ENCODE data around the gene HERC4. TPM values are rescaled to one million over a fixed set of nuclear protein-coding genes. Genes with fewer than 3 reads are reported as not detected.
"Not testable (repeated sequence)": the region's sequence is repeated elsewhere in the genome, so short reads cannot be mapped to it uniquely, and the experiment has no call there.

Gene HERC4
- total RNA-seq, 1 donor from 2014 or later = 42.5 TPM

DNA sequence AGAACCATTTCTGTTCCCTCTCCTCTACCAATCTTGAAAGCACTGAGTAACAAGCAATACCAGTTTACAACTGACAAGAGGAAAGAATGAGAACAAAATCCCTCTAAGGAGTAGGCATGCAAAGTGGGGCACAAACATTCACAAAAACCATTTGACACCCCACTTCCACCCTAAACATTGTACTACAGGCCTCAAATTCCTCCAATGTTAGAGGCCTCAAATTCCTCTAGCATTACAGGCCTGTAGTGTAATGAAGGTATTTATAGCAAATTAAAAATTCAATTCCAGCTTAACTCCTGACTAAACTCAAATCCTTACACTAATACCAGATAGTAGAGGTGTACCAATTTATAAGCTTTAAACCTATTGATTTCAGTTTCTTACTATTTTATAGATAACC, 105.2 kb downstream of the HERC4 start:
- DNase-seq (ENCODE audit: low read depth, low spot score) = no peak

- not testable (repeated sequence) for DNase-seq (ENCODE audit: low read depth, low spot score)
Observed at GRCh38 chr10:67966035-67966434, 109.0 kb downstream of the HERC4 start.

GRCh38 chr10:67965456-67965855, 109.6 kb downstream of the HERC4 start:
- DNase-seq (ENCODE audit: low read depth, low spot score) = no peak

- no peak for DNase-seq (ENCODE audit: low read depth, low spot score)
Observed at GRCh38 chr10:67959839-67960476, 115.1 kb downstream of the HERC4 start.

GRCh38 chr10:67955614-67956013, 119.5 kb downstream of the HERC4 start:
- no peak for DNase-seq (ENCODE audit: low read depth, low spot score)

DNA sequence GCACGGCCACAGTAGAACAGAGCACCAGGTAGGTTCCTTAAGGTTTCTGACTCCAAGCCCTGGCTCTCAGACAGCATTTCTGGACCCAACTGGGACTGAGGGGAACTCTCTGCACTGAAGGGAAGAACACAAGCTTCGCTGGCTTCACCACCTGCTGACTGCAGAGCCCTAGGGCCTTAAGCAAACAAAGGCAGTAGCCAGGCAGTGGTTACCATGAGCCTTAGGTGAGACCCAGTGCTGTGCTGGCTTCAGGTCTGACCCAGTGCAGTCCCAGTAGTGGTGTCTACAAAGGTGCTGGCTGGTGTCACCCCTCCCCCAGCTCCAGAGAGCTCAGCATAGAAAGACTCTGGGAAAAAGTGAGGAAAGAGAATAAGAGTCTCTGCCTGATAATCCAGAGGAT, 131.2 kb downstream of the HERC4 start:
- no peak for DNase-seq (ENCODE audit: low read depth, low spot score)

- no peak for DNase-seq (ENCODE audit: low read depth, low spot score)
Observed at GRCh38 chr10:67936416-67936815, 138.7 kb downstream of the HERC4 start.

GRCh38 chr10:67935223-67935622, 139.9 kb downstream of the HERC4 start:
- DNase-seq (ENCODE audit: low read depth, low spot score) = no peak

GRCh38 chr10:67934336-67934735, 140.7 kb downstream of the HERC4 start:
- DNase-seq (ENCODE audit: low read depth, low spot score) = no peak

GRCh38 chr10:67933199-67933598, 141.9 kb downstream of the HERC4 start:
- no peak for DNase-seq (ENCODE audit: low read depth, low spot score)

DNA sequence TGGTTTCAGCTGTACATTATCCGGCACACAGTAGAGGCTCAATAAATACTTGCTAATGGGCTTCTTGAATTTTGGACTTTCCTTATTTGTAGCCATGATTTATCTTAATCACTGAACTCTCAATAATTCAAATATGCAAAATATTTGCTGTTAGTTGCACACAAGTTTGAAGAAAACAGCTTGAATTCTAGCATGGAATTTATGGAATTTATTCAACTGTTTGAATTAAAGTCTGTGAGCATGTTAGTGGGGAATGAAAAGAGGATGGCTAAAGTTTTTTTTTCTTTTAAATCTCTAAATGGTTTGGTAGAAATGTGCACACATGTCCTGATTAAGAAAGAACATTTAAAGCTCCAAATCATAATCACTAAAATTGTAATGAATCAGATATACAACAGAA, 148.1 kb downstream of the HERC4 start:
- no peak for DNase-seq (ENCODE audit: low read depth, low spot score)

DNA sequence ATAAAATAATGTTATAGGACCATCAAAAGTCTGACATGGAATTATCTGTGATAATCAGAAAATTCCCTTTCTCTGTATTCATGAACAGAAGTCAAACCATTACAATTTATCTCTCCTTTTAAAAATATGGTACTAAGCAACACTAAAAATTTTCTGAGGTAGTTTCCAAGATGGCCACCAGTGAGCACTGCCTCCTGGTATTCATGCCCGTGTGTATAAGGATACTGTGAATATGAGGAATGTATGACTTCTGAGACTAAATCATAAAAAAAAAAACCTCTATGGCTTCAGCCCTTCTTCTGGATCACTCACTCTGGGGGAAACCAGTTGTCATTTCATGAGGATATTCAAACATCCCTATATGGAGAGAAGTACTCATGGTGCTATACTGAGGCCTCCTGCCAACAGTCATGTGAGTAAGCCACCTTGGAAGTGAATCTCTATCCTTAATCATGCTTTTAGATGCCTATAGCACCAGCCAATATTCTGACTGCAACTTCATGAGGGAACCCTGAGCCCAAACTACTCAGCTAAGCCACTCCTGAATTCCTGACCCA, 149.6 kb downstream of the HERC4 start:
- DNase-seq (ENCODE audit: low read depth, low spot score) = no peak

- no peak for DNase-seq (ENCODE audit: low read depth, low spot score)
Observed at GRCh38 chr10:67924136-67924535, 150.9 kb downstream of the HERC4 start.

DNA sequence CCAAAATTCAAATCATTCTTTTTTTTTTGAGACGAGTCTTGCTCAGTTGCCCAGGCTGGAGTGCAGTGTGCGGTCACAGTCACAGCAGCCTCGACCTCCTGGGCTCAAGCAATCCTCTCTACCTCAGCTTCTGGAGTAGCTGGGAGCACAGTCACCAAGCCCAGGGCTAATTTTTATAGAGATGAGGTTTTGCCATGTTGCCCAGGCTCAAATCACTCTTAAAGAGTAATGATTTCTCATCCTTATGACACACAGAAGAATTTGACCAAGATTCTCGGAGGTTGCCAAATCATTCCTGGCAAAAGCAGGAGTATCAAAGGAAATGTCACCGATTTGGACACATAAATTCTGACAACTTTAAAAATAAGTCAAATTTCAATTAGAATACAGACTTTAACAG, 151.5 kb downstream of the HERC4 start:
- no peak for DNase-seq (ENCODE audit: low read depth, low spot score)

DNA sequence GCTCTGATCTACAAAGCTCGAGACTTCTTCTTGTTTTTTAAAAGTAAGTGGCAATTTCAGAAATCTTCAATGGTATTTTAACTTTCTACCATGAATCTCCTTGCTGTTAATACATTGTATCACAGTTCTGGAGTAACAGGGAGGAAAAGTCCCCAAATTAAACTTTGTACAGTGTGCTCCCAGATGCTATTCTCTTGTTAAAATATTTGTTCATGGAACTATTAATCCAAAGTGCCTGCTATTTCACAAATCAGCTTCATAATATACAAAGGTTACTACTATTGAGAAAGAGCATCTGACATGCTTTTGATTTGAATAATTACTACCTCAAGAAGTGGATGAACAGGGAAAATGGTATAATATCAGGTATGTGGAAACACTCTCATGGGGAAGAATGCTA, 154.0 kb downstream of the HERC4 start:
- DNase-seq (ENCODE audit: low read depth, low spot score) = no peak

DNA sequence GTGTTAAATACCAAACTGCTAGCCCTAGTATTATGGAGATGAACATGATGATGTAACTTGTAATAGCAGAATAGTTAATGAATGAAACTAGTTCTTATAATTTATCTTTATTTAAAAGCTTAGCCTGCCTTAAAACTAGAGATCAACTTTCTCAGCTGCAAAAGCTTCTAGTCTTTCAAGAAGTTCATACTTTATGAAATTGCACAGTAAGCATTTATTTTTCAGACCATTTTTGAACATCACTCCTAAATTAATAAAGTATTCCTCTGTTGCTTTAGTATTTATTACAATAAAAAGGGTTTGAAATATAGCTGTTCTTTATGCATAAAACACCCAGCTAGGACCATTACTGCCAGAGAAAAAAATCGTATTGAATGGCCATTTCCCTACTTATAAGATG, 157.4 kb downstream of the HERC4 start:
- no peak for DNase-seq (ENCODE audit: low read depth, low spot score)

DNA sequence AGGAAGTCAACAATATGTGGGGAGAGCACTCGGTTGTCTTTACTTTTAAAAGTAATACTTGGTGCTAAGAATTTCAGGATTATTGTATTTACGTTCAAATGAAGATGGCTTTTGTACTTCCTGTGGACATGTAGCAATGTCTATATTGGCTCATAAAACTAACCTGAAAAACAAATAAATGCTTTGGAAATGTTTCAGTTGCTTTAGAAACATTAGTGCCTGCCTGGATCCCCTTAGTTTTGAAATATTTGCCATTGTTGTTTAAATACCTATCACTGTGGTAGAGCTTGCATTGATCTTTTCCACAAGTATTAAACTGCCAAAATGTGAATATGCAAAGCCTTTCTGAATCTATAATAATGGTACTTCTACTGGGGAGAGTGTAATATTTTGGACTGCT, 157.9 kb downstream of the HERC4 start:
- DNase-seq (ENCODE audit: low read depth, low spot score) = no peak

DNA sequence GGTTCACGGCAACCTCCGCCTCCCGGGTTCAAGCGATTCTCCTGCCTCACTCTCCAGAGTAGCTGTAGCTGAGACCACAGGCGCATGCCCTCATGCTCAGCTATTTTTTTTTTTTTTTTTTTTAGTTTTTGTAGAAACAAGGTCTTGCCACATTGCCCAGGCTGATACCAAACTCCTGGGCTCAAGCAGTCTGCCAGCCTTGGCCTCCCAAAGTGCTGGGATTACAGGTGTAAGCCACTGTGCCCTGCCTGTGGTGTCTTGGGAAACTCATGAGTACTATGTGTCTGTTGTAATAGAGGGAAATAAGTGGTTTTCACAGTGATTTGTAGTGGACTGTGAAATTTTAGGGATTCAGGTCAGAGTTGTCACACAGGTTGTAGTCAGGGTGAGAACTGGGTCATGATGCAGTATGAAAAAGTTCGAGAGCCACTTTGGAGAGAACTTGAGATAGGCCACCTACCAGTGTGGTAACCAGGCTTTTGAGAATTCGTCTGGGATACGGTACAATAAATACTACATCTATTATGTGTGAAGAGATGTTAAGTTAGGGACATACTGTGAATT, 160.2 kb downstream of the HERC4 start:
- DNase-seq (ENCODE audit: low read depth, low spot score) = no peak

DNA sequence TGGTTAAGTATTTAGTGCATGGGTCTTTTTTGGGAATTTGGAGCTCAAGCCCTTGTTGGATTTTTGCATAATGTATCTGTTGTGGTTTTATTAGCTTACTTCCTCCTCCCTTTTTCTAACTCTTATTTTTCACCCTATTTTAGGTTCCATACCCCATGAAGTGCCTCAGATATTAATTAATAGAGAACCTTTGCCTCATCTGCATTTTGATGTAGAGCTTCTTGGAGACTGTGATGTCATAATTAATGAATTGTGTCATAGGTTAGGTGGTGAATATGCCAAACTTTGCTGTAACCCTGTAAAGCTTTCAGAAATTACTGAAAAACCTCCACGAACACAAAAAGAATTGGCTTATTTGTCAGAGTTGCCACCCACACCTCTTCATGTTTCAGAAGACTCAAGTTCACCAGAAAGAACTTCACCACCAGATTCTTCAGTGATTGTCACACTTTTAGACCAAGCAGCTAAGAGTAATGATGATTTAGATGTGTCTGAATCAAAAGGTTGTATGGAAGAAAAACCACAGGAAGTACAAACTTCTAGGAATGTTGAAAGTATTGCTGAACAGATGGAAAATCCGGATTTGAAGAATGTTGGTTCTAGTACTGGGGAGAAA, 162.6 kb downstream of the HERC4 start:
- no peak for DNase-seq (ENCODE audit: low read depth, low spot score)

- DNase-seq (ENCODE audit: low read depth, low spot score) = no peak
Observed at GRCh38 chr10:67903581-67903980, 171.5 kb downstream of the HERC4 start.

GRCh38 chr10:67893637-67894036, 181.4 kb downstream of the HERC4 start:
- DNase-seq (ENCODE audit: low read depth, low spot score) = no peak

DNA sequence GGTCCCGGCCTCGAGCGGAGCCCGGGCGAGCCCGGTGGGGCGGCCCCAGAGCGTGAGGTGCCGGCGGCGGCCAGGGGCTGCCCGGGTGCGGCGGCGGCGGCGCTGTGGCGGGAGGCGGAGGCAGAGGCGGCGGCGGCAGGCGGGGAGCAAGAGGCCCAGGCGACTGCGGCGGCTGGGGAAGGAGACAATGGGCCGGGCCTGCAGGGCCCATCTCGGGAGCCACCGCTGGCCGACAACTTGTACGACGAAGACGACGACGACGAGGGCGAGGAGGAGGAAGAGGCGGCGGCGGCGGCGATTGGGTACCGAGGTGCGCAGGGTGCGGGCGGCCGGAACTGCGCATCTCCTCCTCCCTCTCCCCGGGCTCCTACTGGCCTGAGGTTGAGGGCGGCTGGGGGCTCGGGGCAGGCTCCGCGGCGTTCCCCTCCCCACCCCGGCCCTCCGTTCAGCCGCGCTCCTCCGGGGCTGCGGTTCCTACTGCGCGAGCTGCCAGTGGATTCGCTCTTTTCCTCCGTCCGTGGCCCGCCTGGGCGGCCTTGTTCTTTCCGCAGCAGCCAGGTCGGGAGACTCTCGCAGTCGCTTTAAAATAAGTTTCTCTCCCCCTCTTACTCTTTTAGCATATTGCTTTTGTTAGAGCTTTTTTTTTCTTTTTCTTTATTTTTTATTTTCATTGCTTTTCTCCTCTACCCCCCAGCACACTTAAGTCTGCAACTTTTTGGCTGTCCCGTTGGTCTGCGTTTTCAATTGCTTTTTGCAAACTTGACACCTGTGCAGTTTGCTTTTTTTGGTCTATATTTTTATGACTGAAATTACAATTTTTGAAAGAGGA, 190.0 kb downstream of the HERC4 start:
- peak; percentile 5 for DNase-seq (ENCODE audit: low read depth, low spot score)
